Activated CD4-positive, alpha-beta T cell treated with anti-CD3 and anti-CD28 coated beads, Interleukin-2, amount 50 U/mL, for 48 hours (primary cell): Measurements from ENCODE around the gene ANKRD63.

Experiments
- DNase-seq, 2 experiments: peaks; one replicate each; pipeline ENCODE4 v3.0.0-alpha.2; 2020

The ANKRD63 gene

DNA sequence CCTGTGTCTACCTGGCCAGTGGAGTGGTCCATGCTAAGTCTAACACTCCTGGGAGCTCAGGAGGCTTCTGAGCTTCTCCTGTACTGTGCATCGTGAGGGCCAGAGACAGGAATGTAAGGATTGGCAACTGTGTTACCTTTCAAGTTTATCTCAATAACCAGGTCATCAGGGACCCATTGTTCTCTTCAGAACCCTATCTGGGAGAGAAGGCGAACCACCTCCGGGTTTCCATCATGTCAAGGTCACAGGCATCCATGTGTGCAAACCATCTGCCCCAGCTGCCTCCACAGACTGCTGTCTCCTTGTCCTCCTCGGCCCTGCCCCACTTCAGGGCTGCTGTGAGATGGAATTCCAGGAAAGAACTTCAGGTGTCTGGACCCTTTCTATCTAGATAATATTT lies 5.9 kb downstream of the ANKRD63 start:
- DNase-seq, result no peak

DNA sequence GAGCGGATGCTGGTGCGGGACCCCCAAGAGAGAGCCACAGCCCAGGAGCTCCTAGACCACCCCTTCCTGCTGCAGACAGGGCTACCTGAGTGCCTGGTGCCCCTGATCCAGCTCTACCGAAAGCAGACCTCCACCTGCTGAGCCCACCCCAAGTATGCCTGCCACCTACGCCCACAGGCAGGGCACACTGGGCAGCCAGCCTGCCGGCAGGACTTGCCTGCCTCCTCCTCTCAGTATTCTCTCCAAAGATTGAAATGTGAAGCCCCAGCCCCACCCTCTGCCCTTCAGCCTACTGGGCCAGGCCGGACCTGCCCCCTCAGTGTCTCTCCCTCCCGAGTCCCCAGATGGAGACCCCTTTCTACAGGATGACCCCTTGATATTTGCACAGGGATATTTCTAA lies 6.9 kb downstream of the ANKRD63 start:
- DNase-seq, result no peak

DNA sequence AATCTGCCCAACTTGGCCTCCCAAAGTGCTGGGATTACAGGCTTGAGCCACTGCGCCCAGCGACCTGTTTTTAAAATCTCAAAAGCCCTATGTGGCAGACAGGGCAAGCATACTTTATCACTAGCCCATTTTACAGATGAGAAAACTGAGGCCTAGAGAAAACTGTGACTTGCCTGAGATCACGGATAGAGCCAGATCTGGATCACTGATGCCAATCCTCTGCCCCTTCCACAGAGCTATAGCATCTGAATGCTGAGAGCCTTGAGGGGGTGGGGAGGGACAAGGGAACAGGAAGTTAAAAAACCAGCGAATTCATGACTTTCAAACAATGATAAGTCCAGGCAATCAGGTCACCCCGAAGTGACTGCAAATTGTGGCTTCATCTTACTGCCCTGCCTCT lies 7.3 kb downstream of the ANKRD63 start:
- no peak for DNase-seq

DNA sequence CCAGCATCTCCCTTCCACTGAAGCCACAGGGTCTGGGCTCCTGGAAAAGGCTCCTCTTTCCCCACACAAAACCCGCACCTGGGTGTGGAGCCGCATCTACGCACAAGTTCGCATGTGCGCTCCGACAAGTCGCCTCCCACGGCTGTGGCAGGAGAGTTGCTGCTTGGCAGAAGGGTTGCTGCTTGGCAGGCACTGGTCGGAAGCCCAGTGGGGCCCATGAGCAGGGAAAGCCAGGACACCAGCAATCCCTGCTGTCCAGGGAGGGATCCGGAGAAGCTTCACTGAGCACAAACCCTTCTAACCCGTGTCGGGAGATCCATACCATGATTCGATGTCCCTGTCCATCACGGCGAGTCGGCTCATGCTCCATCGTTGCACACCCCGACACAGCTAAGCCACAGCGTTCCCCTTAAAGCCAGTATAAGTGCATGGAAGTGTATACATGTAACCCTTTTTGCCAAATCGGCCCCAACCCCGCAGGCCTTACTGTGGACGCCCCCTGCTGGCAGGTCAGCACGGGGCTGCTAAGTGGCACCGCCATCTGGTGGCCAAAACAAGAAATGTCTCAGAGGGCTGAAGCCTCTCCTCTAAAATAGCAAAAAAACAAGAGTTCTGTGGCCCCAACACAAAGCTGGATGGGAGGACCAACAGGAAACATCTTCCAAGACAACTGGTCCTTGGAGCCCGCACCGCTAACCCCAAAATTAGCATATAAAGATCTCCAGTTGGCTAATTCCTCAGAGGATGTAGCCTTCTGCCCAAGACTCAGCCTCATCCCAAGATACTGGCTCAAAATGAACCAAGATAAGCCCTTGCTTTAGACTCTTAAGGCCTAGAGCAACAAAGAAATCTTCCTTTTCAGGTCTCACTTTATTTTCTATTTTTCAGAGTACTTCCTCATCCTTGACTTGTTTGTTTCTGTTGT lies 8.3 kb downstream of the ANKRD63 start:
- peak; percentile 89 to 92 for DNase-seq

DNA sequence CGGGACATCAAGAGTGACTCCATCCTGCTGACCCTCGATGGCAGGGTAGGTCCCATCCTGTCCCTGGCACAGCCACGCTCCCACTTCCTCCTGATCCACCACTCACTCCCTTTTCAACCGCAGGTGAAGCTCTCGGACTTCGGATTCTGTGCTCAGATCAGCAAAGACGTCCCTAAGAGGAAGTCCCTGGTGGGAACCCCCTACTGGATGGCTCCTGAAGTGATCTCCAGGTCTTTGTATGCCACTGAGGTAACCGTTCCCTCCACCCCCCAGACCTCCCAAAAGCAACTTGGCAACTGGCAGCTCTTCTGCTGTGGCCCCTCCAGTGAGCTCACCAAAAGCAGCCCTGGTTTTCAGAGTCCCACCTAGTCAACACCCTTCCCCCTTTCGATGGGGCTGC lies 9.4 kb downstream of the ANKRD63 start:
- no peak for DNase-seq

DNA sequence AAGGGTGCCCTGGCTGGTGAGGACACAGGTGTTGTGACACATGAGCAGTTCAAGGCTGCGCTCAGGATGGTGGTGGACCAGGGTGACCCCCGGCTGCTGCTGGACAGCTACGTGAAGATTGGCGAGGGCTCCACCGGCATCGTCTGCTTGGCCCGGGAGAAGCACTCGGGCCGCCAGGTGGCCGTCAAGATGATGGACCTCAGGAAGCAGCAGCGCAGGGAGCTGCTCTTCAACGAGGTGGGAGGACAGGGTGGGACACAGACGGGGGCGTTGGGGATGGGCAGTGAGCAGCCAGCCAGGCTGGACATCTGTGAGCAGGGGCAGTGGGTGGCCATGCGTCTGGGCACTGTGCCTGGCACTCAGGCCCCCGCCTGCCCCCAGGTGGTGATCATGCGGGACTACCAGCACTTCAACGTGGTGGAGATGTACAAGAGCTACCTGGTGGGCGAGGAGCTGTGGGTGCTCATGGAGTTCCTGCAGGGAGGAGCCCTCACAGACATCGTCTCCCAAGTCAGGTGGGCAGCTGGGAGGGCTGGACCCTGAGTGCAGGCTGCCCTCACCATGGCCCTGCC lies 10.3 kb downstream of the ANKRD63 start:
- no peak for DNase-seq

DNA sequence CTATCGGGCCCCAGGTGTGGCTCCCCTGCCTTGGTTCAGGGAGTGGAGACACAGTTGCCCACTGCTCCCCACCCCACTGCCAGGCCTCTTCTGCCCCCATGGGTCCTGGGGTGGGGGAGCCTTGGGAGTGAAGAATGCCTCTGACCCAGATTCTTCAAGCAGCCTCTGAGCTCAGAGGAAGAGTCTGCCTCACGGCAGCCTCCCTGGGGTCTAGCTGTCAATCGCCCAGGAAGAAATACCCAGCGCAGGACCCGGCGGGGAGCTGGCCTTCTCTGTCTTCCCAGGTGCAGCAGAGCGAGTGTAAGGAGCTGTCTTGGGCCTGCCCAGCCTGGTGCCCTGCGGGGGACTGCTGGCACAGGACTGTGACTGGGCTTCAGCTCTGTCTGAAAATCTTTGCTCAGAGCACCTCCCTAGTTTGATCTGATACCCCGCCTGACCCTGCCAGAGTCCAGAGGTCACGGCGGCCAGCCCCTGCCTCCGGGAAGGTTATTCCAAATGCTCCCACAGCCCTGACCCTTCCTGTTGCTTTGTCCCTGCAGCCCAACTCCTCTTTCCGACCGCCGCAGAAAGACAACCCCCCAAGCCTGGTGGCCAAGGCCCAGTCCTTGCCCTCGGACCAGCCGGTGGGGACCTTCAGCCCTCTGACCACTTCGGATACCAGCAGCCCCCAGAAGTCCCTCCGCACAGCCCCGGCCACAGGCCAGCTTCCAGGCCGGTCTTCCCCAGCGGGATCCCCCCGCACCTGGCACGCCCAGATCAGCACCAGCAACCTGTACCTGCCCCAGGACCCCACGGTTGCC lies 11.0 kb downstream of the ANKRD63 start:
- no peak for DNase-seq

DNA sequence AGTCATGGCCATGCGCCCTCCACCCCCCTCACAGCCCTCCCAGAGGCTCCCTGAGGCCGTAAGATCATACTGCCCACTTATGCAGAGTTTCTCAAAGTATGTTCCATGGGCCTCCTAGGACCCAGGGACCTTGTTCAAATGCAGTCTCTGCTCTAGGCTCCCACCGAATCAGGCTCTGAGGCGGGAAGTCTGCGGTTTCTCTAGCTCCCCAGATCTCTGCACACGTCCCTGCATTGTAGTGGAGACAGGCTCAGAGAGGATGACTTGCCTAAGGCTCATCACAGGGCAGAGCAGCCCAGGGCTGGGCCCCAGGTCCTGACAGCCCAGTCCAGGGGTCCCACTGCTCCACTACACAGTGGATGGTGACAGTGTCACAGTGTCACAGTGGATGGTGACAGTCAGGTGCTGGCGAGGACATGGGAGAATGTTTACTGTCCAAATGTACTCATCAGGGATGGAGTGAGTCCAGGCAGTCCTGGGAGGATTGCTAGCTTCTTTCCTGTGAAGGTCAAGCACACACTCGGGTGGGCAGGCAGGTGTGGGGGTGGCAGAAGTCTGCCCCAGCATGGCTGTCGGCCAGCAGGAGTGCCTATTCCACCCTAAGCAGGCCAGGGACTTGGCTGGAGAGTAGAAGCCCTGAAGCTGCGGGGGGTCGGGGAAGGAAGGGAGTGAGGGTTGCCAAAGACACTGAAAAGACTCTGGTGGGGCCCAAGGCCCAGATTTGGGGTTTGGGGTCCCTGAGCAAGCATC lies 12.4 kb downstream of the ANKRD63 start:
- no peak for DNase-seq

DNA sequence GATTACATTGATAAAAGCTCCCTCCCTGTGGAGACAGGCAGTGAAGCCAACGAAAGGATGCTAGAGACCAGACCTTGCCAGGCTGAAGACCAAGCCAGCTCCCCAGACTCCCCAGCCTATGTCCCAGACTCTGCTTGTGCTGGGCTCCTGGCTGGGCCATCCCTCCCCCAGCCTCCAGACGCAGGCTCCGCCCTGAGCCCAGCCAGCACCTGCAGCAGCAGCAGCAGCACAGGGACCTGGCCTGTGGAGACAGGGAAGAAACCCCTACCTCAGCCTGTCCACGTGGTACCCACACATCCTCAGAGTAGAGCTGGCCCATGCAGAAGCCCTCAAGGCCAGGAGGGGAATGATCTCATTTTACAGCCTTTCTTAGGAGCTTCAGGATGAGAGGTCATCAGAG lies 13.3 kb downstream of the ANKRD63 start:
- no peak for DNase-seq

DNA sequence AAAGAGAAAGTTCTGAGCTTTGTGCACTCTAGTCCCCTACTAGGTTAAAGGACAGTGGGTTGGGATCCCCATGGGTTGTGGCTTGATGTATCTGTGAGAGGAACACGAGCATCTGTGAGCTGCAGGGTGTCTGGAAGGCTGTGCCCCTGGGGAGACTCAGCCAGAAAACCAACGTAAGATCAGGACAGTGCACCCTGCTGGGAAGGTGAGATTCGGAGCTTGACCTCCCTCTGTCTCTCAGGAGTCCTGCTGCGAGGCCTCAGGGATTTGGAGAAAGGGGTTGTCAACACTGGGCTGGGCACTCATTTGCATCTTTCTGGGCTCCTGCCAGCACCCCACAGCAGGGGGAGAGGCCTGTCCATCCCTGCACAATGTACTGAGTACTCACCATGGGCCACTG lies 15.2 kb downstream of the ANKRD63 start:
- no peak for DNase-seq

DNA sequence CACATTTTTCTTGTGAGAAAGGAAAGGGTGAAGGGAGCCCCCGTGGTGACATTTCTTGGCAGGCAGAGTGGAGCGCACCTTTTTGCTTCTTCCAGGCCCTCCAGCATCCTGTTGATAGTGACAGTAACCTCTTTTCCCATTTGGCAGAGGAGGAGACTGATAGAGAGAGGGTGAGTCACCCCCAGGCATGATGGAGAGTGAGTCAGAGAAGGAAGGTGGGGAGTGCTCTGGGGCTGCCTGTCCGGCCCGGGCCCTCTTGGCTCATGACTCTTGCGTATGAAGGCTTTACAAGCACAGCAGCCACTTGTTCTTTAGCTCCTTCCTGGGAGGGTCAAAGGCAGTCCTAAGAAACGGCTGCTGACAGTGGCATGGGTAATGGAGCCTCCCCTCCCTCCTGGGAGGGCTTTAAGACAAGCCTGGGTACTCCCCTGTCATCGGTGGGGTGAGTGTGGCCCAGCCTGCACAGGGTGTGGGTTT lies 16.0 kb downstream of the ANKRD63 start:
- no peak for DNase-seq

DNA sequence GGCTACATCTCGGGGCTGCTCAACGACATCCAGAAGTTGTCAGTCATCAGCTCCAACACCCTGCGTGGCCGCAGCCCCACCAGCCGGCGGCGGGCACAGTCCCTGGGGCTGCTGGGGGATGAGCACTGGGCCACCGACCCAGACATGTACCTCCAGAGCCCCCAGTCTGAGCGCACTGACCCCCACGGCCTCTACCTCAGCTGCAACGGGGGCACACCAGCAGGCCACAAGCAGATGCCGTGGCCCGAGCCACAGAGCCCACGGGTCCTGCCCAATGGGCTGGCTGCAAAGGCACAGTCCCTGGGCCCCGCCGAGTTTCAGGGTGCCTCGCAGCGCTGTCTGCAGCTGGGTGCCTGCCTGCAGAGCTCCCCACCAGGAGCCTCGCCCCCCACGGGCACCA lies 17.0 kb downstream of the ANKRD63 start:
- no peak for DNase-seq

DNA sequence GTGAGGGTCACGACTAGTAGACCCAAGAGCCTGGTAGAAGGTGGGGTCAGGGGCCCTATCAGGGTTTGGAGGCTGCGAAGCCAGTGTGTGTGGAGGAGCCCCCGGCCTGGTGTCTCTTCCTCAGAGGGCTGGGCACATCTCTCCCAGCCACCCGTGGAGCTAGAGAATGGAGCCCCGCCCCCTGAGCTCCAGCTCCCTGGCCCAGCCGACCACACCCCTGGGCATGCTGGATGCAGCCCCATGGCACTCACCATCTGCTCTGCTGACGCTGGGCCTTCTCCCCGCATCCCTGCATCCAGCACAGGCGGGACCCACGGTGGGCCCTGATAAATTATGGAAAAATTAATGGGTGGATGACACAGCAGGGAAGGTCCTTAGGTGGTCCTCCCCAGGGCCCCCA lies 17.5 kb downstream of the ANKRD63 start:
- DNase-seq, result no peak

DNA sequence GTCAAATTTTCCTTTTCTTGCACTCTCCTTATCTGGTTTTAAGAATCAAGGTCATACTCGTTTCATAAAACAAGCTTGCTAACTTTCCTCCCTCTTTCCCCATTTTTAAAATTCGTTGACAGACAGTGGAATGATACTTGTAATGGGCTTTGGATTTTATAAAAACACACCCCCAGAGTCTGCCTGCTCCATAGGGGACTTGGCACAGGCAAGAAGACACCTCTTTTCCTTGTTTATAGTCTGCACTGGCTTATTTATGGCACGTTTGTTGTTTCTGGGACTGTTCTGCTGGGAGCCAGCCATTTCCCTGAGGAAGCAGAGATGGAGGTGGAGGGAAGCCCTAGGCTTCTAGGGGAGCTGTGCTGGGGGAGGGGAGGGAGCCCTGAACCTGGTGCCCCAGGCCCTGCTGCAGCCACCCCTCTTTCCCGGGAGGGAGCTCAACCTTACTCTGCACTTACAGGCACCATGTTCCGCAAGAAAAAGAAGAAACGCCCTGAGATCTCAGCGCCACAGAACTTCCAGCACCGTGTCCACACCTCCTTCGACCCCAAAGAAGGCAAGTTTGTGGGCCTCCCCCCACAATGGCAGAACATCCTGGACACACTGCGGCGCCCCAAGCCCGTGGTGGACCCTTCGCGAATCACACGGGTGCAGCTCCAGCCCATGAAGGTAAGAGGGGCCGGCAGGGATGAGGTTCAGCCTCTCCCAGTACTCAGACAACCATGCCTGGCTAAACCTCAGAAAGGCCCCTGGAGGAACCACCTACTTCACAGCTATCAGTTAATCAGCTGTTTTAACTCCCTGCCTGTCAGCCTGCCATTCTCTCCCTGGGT lies 18.3 kb downstream of the ANKRD63 start:
- no peak for DNase-seq

DNA sequence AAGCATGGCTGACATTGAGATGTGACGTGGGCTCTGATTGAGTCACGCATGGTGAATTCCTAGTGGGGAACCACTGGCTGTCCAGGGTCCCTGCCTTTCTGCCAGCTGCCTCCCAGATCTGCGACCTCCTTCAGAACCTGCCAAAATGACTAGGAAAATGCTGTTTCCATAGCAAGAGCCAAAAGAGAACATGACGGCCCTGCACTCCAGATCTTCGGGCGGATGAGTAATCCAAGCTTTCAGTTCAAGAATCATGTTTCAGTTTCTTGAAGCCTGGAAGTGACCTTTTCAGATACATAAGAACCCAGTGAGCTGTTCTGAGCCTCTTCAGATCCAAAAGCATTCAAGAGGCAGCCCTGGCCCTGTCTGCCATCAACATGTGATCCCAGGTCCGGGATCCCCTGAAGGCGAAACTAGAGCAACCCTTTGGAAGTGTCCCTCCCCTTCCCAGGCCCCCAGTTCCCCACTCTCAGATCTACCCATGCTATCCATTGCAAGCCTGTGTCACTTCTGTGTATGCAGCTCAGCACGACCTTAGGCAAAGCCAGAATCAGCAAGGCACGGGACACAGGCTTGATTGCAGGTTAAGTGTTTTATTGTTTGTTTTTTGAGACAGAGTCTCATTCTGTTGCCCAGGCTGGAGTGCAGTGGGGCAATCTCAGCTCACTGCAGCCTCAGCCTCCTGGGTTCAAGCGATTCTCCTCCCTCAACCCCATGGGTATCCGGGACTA lies 19.7 kb downstream of the ANKRD63 start:
- no peak for DNase-seq

DNA sequence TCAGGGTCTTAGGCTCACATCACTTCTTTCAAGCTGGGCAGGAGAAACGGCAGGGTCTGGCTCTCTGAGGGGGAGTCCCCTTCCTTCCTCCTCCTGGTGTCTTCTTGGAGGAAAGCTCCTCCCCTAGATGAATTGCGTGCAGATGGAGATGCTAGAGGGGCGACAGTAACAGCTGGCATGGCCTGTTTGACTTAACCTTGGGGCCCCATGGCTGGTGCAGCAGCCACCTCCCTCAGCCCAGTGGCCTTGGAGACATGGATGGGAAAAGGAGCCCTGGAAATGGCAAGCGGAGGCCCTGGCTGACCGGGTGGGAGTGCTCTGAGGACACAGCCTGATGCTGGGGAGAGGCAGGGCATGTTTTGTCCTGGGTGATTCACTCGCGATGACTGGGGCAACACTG lies 23.8 kb downstream of the ANKRD63 start:
- DNase-seq, result no peak

DNA sequence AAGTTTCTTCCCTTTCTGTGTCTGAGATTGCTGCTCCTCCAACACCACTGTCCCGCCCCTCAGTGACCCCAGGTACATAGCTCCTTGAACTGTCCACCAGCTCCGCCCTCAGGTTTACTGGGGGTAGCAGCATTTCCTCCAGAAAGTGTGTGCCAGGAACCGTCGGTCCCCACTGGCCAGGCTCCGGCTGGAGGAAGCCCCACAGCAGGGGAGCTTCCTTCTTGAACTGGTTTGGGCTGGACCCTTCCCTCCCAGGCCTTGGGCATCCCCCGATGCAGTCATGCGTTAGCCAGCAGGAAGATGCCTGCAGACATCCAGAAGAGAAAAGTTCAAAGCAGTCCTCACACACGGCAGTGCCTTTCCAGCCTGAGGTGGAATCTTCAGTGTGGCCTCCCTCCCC lies 24.3 kb downstream of the ANKRD63 start:
- DNase-seq, result no peak

DNA sequence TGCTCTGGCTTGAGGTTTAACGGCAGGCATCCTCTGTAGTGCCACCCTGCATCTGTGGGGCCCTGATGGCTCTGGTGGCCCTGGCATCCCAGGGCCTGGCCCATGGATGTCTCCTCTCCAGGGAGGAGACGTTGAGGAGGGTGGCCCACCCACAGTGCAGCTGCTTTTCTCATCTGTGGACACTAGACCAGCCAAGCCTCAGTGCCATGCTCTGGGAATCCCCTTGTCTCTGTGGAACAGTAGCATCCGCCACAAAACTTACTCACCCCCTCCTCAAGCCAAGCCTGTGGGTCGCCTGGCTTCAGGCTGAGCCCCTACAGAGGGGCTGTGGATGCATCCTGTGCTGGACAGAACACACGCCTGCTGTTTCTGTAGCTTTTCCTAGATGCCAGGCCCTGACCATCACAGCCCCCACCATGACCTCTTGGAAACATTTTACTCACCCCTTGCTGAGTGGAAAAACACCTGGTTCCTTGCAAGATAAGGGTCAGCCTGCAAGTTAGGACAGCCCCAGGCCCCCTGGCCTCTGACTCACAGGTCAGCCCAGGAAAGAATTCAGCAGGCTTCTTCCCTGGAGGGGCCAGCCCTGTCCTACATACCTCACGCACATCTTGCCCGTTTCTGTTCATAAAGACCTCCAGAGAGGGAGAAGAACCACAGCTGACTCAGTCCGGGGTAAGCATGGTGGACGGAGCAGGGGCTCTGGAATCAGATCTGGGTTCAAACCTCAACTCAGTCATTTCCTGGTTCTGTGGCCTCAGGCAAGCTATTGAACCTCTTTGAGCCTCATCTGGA lies 25.0 kb downstream of the ANKRD63 start:
- no peak for DNase-seq

DNA sequence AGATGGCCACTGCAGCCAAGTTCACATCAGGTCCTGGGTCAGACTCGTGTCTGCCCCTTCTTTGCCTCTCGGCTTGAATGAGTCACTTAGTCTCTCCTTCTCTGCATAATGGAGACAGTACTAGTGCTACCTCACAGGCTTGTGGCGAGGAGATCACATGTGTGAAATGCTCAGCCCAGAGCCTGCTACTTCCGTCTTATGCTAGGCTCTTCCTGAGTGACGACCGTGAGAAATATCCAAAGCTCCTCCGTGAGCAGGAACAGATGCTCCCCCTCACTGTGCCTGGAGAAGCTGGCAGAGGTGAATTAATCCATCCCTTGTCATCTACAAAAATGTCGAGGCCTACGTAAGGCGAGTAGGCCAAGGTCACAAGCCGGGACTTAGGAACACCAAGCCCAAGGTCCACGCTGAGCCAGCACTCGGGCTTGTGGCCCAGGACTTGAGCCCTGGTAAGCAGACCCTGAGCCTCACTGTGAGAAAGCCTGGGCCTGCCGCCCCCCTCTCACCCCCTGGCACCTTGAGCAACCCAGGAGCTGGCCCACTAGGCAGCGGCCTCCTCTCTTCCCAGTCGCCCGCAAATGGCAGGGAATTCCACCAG lies 26.1 kb downstream of the ANKRD63 start:
- DNase-seq, result no peak

DNA sequence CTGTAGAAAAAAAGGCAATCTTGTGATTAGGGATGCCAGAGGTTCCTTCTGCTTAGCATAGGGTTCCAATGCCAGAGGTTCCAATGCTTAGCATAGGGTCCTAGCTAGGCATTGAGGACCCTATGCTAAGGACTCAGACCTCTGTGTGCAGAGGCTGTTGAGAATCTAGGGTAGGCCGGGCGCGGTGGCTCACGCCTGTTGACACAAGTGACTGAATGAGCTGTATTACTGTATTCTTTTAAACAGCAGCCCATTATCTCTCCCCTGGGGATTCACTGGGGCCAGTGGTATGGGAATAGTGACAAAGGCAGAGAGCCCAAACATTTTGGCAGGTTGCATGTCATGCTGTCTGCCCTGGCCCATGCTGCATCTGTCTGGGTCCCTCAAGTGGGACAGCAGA lies 27.8 kb downstream of the ANKRD63 start:
- DNase-seq, result no peak
